OCI-LY1 (cell line): Measurements from ENCODE around the gene RBP5.
"Not testable (repeated sequence)": the region's sequence is repeated elsewhere in the genome, so short reads cannot be mapped to it uniquely, and the experiment has no call there.

Source experiments
- H2AFZ ChIP-seq: fragments of 200-600 bp; sonication (generic), shearing (Covaris generic); 2 replicates; pipeline ENCODE4 v1.6.0; 2014; ENCODE audit warnings: antibody characterized with exemption, mild to moderate bottlenecking, low read length
- H3F3A ChIP-seq: fragments of 200-600 bp; sonication (generic), shearing (Covaris generic); 2 replicates; pipeline ENCODE4 v1.6.0; 2014; ENCODE audit warnings: mild to moderate bottlenecking, antibody characterized with exemption, low read length, moderate library complexity; ENCODE audit not compliant: insufficient read depth
- H3K27ac ChIP-seq: fragments of 200-600 bp; sonication (generic); 2 replicates; pipeline ENCODE4 v1.5.1; 2014; ENCODE audit warnings: low read length, mixed run types, mild to moderate bottlenecking, low read depth; ENCODE audit not compliant: poor library complexity, severe bottlenecking
- H3K27me3 ChIP-seq: fragments of 200-600 bp; sonication (generic); 2 replicates; pipeline ENCODE4 v1.6.0; 2014; ENCODE audit warnings: antibody characterized with exemption, mild to moderate bottlenecking, low read length, moderate library complexity; ENCODE audit not compliant: insufficient read depth
- H3K36me3 ChIP-seq: fragments of 200-600 bp; sonication (generic); 2 replicates; pipeline ENCODE4 v1.6.1; 2014; ENCODE audit warnings: mild to moderate bottlenecking, antibody characterized with exemption, low read length, moderate library complexity, mixed read lengths; ENCODE audit not compliant: insufficient read depth
- H3K4me1 ChIP-seq: fragments of 200-600 bp; sonication (generic); 2 replicates; pipeline ENCODE4 v1.5.1; 2014; ENCODE audit warnings: mild to moderate bottlenecking, low read length, moderate library complexity; ENCODE audit not compliant: insufficient read depth, severe bottlenecking
- H3K4me2 ChIP-seq: fragments of 200-600 bp; sonication (generic), shearing (Covaris generic); 2 replicates; pipeline ENCODE4 v1.6.1; 2014; ENCODE audit warnings: low read length
- H3K4me3 ChIP-seq: fragments of 200-600 bp; sonication (generic); 2 replicates; pipeline ENCODE4 v1.5.1; 2014; ENCODE audit warnings: low read length, low read depth, mild to moderate bottlenecking, mixed read lengths; ENCODE audit not compliant: poor library complexity, severe bottlenecking
- H3K79me2 ChIP-seq: fragments of 200-600 bp; shearing (Covaris generic); 2 replicates; pipeline ENCODE4 v1.6.1; 2016; ENCODE audit warnings: mixed run types, low read length, mixed read lengths; ENCODE audit not compliant: insufficient read depth
- H3K9ac ChIP-seq: fragments of 200-600 bp; sonication (generic), shearing (Covaris generic); 2 replicates; pipeline ENCODE4 v1.6.1; 2014; ENCODE audit warnings: mild to moderate bottlenecking, low read length, mixed read lengths
- H3K9me2 ChIP-seq: fragments of 200-600 bp; sonication (generic), shearing (Covaris generic); 2 replicates; pipeline ENCODE4 v1.6.1; 2014; ENCODE audit warnings: low read depth, mild to moderate bottlenecking, low read length, mixed read lengths
- H3K9me3 ChIP-seq: fragments of 200-600 bp; shearing (Covaris generic); 2 replicates; pipeline ENCODE4 v1.6.1; 2014; ENCODE audit warnings: low read length, mixed read lengths
- H4K20me1 ChIP-seq: fragments of 200-600 bp; sonication (generic), shearing (Covaris generic); 2 replicates; pipeline ENCODE4 v1.6.0; 2016; ENCODE audit warnings: mild to moderate bottlenecking, low read length; ENCODE audit not compliant: insufficient read depth
- EZH2 ChIP-seq: fragments of 200-600 bp; sonication (generic), shearing (Covaris generic); IDR thresholded peaks from 2 replicates; pipeline ENCODE4 v1.8.0; 2017; ENCODE audit warnings: borderline replicate concordance, mixed run types, mild to moderate bottlenecking, antibody characterized with exemption, low read length, moderate library complexity, mixed read lengths
- TF ChIP-seq, protein P1 (sequence below): fragments of 200-600 bp; sonication (generic), shearing (Covaris generic); IDR thresholded peaks from 2 replicates; pipeline ENCODE4 v1.5.1; 2017; ENCODE audit warnings: mild to moderate bottlenecking, antibody characterized with exemption, low read length, moderate library complexity, mixed read lengths

Gene RBP5

DNA sequence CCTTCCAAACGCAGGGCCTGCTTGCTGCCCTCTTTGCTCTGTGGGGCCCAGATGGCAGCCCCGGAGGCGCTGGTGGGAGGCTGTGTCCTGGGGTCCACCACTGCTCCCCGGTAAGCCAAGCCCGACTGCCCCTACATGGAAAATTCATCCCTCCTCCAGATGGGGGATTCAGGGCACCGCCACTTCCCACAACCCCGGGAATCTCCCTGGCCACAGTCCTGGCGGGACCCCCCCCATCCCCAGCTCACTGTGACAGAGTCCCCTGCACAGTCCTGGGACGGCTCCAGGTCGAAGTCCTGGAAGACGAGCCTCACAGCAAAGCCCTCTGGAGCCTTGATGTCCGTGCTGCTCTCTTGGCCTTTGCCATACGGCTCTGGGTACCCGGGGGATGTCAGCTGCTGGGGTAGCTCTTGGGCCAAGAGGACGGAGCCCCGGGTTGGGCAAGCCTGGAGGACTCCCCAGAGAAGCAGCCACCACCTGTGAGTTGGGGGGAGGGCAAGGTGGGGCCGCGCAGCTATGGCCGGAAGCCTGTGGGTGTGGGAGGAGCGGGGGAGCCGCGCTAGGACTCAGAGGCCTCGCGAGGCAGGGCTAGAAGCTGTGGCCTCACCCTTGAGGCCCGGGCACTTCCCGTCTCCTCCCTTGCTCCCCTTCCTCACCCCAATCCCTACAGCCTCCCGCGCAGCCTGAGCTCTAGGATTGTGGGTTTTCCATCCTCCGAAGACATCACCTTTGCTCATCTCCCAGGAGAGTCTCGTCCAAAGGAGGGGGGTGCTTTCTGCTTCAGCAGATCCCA, 20.5 kb downstream of the RBP5 start:
- no peak overlapping the region for H2AFZ ChIP-seq
- H4K20me1 ChIP-seq, result no peaks in the 10 kb centered on the region
- H3F3A ChIP-seq, result no peaks in the 10 kb centered on the region
- no peak overlapping the region for H3K27ac ChIP-seq
- H3K36me3 ChIP-seq, result no peaks in the 10 kb centered on the region; the same call in 1 of the 2 replicates
- H3K9ac ChIP-seq, result peak overlapping the region; percentile 46; the same call in 1 of the 2 replicates
- TF ChIP-seq EZH2, result no peak
- TF ChIP-seq, protein P1, sequence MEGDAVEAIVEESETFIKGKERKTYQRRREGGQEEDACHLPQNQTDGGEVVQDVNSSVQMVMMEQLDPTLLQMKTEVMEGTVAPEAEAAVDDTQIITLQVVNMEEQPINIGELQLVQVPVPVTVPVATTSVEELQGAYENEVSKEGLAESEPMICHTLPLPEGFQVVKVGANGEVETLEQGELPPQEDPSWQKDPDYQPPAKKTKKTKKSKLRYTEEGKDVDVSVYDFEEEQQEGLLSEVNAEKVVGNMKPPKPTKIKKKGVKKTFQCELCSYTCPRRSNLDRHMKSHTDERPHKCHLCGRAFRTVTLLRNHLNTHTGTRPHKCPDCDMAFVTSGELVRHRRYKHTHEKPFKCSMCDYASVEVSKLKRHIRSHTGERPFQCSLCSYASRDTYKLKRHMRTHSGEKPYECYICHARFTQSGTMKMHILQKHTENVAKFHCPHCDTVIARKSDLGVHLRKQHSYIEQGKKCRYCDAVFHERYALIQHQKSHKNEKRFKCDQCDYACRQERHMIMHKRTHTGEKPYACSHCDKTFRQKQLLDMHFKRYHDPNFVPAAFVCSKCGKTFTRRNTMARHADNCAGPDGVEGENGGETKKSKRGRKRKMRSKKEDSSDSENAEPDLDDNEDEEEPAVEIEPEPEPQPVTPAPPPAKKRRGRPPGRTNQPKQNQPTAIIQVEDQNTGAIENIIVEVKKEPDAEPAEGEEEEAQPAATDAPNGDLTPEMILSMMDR, result no peak
- no peaks in the 10 kb centered on the region for H3K79me2 ChIP-seq
- H3K4me1 ChIP-seq, result peaks cover 7% of the 10 kb centered on the region
- no peaks in the 10 kb centered on the region; the same call in 1 of the 2 replicates for H3K27me3 ChIP-seq
- H3K9me3 ChIP-seq, result peaks cover 8% of the 10 kb centered on the region; the same call in 1 of the 2 replicates
- H3K4me2 ChIP-seq, result peak overlapping the region; percentile 68
- peak overlapping the region; percentile 48 for H3K4me3 ChIP-seq
- H3K9me2 ChIP-seq, result no peaks in the 10 kb centered on the region

DNA sequence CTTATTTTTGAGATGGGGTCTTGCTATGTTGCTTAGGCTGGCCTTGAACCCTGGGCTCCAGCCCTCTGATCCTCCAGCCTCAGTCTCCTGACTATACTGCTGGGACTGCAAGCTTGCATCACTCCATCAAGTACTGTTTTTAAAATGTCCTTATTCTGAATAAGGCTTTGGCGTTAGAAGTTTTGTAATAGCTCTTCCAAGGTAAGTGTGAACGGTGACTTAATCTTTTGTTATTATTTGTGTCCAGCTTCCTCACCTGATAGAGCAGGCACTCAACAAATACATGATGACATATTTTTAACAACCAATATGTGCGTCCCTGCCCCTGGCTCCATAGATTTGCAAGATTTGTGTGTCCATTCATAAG, 21.1 kb downstream of the RBP5 start:
- H3K9me2 ChIP-seq, result no peaks in the 10 kb centered on the region
- no peak overlapping the region for H3K9ac ChIP-seq
- no peaks in the 10 kb centered on the region; the same call in 1 of the 2 replicates for H3K27me3 ChIP-seq
- no peaks in the 10 kb centered on the region for H3K79me2 ChIP-seq
- no peak overlapping the region for H2AFZ ChIP-seq
- H3K4me3 ChIP-seq, result no peak overlapping the region
- no peaks in the 10 kb centered on the region for H3F3A ChIP-seq
- no peaks in the 10 kb centered on the region; the same call in 1 of the 2 replicates for H3K36me3 ChIP-seq
- no peak for TF ChIP-seq EZH2
- TF ChIP-seq, protein P1, result no peak
- H4K20me1 ChIP-seq, result no peaks in the 10 kb centered on the region
- H3K9me3 ChIP-seq, result peaks cover 8% of the 10 kb centered on the region; the same call in 1 of the 2 replicates
- no peak overlapping the region for H3K27ac ChIP-seq
- no peak overlapping the region for H3K4me2 ChIP-seq
- H3K4me1 ChIP-seq, result peaks cover 7% of the 10 kb centered on the region

DNA sequence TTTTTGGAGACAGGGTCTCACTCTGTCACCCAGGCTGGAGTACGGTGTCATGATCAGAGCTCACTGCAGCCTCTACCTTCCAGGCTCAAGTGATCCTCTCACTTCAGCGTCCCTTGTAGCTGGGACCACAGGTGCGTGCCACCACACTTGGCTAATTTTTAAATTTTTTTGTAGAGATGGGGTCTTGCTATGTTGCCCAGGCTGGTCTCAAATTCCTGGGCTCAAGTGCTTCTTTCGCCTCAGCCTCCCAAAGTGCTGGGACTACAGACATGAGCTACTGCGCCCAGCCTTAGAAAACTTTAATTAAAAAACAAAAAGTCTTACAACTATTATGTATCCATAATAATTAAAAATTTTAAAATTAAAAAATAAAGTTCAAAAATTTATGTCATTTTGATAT, 21.5 kb downstream of the RBP5 start:
- H3K36me3 ChIP-seq, H3K9me2 ChIP-seq, H3K9ac ChIP-seq, H2AFZ ChIP-seq, H4K20me1 ChIP-seq, H3K79me2 ChIP-seq, H3K4me1 ChIP-seq, H3F3A ChIP-seq, H3K27me3 ChIP-seq, H3K9me3 ChIP-seq, H3K4me3 ChIP-seq, H3K4me2 ChIP-seq, H3K27ac ChIP-seq: not testable (repeated sequence)

DNA sequence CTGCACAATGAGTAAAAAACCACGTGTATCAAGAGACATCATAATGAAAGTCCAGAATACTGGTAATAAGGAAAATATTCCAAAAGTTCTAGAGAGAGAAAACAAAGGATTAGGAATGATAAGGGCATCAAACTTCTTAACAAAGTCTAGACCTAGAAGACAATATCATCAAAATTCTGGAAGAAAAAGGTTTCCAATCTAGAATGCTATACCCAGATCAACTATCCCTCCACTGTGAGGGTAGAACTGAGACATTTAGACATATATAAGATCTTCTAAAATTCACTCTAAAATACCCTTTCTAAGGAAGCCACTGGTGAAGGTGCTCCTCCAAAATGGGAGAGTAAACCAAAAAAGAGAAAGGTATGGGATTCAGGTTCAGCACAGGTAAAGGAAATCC, 22.6 kb downstream of the RBP5 start:
- Histone ChIP-seq H4K20me1 (no peaks in the 10 kb centered on the region), H3K4me2 (no peak overlapping the region), H3K79me2 (no peaks in the 10 kb centered on the region), H3F3A (no peaks in the 10 kb centered on the region), H3K36me3 (no peaks in the 10 kb centered on the region; the same call in 1 of the 2 replicates), H3K4me3 (no peak overlapping the region), H3K27me3 (no peaks in the 10 kb centered on the region; the same call in 1 of the 2 replicates), H3K9me3 (peaks cover 8% of the 10 kb centered on the region; the same call in 1 of the 2 replicates), H3K9me2 (no peaks in the 10 kb centered on the region), H3K4me1 (peaks cover 7% of the 10 kb centered on the region), H2AFZ (no peak overlapping the region), H3K9ac (no peak overlapping the region), H3K27ac (no peak overlapping the region)
- TF ChIP-seq, protein P1, result no peak
- TF ChIP-seq EZH2, result no peak
